Measurements from ENCODE around the gene CHRNA1.

- TF ChIP-seq CTCF (conservative IDR thresholded peaks at IDR 0.05; ENCODE audit: low read depth, low read length) (no peak), EZH2 (IDR thresholded peaks at IDR 0.05; ENCODE audit: low read length, unreplicated experiment) (no peak), EZH2phosphoT487 (IDR thresholded peaks at IDR 0.05; ENCODE audit: borderline replicate concordance, low read length) (no peak)
These were observed 1.8 kb downstream of the CHRNA1 start for GRCh38 chr2:174762464-174762863.

Measured in PC-3 (cell line).